ENCODE measurements around the gene SPON1.
A peak's percentile ranks its signal among the peaks of the same experiment; 100 is the strongest.

The SPON1 gene

GRCh38 chr11:14202251-14203196 is 240.0 kb downstream of the SPON1 start:
- DNase-seq: no peak

- DNase-seq: no peak
These were observed 240.8 kb downstream of the SPON1 start for GRCh38 chr11:14203321-14203720.

GRCh38 chr11:14212986-14213385 is 250.5 kb downstream of the SPON1 start:
- DNase-seq: no peak

DNA sequence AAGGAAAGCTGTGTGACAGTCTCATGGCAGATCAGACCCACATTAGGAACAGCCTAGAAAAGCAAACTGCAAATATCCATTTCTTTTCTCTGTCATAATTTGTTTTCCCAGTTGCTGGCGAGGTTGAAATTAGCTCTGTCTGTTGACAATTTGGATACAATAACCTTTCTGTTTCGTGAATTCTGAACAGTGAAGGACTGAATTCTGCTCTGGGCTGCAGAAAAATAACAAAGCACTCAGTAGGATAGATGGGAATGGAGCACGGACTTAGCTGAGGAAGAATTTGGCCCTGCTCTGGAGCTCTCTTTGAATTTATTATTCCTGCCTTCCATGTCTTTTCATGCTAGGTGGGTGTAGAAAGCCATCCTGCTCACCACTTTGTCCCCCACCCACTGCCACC is 256.2 kb downstream of the SPON1 start:
- DNase-seq: no peak

GRCh38 chr11:14223636-14224288 is 261.2 kb downstream of the SPON1 start:
- DNase-seq: no peak

DNA sequence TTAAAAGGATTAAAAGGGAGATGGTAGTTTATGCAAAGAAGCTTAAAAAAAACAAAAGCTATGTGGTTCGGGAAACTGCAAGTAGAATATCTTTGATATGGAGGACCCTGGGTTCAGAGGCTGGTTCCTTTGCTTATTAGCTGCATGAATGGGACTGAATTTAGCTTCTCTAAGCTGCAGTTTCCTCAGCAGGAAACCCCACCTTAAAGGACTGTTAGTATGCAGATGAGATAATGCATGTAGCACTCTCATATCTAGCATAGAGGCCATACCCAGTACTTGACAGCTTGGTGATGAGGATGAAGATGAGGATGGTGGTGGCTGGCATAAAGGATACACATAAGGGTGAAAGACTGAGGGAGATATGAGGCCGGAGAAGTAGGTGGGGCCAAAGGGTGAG is 261.9 kb downstream of the SPON1 start:
- DNase-seq: no peak

DNA sequence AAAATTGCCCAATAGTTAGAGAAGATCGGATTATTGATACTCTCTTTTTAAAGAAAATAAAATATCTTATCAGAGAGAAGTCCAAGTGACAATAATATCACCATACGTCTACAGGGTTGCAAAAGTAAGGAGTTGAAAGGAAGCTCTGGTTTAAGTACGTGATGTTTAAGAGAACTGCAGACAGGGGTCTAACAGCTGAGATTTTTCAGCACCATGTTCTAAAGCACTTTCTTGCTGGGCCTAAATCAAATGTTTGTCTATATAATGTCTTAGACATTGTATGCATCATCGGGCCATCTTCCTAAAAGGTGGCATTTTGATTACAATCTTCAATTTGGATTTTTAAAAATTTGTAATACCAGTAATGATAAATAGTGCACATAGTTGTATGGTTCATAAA is 263.1 kb downstream of the SPON1 start:
- DNase-seq: no peak

DNA sequence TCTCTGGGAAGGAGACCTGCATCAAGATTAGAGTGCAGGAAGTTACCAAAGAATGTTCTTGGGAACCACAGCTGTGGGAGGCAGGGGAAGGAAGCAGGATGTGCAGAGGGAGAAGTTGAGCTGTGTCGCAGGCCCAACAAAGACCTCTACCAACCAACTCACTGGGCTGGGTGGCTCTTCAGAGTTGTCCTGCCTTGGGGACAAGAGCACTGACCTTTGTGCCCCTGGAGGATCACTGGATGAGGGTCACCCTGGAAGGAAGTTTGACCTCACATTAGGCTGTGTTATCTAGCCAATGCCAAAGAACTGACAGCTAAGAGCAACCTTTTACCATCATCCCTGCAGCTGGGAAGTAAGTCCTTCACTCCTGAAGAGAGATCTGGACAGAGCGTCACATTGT is 265.8 kb downstream of the SPON1 start:
- DNase-seq: no peak

DNA sequence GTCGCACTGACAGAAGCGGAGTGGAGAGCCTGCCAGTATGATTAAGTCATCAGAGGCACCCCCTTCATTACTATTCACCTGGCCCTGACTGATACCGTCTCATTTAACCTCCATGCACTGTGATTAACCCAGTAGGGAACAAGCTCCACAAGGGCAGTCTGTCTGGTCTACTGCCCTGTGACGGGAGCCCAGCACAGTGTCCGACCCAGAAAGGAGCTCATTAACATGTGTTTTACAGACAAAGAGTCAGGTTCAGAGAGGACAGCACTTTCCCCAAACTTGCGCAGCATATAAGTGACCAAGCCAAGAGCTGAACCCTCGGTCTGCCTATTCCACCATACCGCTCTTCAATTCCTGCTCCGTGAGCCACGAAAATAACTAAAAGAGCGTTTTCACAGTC is 266.9 kb downstream of the SPON1 start:
- no peak for DNase-seq

DNA sequence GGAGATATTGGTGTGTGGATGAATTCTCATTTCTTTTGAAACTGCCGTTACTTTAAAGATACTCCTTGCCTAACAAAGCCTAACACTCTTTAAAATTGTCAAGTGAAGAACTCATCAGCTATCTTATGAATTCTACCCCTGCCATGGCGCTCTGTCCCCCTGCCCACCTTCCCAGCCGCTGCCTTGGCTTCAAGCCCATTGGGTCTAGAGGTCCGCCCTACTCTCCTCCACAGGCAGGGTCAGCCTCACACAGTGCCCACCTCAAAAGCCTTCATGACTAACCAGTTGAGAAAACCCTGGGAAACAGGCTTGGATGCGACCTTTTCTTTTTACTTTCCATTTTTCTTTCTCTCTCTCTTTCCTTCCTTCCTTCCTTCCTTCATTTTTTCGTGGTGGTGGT is 267.9 kb downstream of the SPON1 start:
- DNase-seq: no peak

DNA sequence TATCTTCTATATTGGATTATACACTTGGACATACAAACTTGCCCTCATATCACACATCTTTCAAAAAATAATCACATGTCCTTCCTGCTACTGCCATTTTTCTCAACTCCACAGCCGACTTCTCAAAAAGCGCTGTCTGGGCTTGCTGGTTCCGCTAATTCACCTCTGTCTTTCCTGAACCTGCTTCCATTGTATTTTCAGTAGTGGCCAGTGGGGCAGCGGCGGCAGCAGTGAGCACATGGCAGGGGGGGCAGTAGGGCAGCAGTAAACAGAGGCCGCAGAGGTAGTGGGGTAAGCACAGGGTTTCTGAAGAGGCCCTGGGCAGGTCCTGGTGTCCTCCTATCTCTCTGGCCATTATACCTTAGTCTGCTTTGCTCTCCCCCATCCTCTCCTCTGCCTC is 270.1 kb downstream of the SPON1 start:
- no peak for DNase-seq

- DNase-seq: no peak
These were observed 271.9 kb downstream of the SPON1 start for GRCh38 chr11:14234446-14234845.

DNA sequence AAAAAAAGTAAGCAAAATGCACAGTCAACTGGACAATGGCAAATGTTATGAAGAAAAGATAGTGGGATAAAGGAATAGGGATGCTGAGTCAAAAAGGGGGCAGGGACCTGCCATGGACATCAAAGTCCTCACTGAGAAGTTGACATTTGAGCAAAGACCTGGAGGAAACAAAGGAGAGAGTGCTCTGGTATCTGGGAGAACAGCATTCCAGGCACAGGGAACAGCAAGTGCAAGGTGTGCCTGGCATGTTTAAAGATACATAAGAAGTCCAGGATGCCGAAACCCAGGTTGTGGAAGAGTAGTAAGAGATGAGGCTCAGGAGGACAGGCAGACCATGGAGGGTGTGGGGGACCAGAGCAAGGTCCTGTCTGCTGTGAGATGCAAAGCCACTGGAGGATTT is 273.2 kb downstream of the SPON1 start:
- DNase-seq: no peak

- no peak for DNase-seq
These were observed 275.0 kb downstream of the SPON1 start for GRCh38 chr11:14237444-14237961.

DNA sequence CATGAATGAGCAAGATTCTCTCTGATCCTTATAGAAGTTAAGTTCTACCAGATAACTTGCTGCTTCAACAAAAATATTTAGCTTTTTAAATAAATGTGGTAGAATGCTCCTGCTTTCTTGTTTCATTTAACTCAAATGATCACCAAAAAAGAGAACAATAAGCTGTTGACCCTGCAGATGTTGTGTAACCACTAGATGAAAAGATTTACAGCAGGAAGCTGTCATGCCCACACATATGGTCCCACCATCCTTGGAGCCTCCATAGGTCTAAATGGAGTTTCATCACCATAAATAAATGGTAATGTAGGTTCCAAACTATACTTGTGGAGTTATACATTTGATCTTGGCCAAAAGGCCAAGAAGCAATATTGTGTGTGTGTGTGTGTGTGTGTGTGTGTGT is 277.7 kb downstream of the SPON1 start:
- DNase-seq: no peak

GRCh38 chr11:14240951-14241350 is 278.4 kb downstream of the SPON1 start:
- DNase-seq: no peak

DNA sequence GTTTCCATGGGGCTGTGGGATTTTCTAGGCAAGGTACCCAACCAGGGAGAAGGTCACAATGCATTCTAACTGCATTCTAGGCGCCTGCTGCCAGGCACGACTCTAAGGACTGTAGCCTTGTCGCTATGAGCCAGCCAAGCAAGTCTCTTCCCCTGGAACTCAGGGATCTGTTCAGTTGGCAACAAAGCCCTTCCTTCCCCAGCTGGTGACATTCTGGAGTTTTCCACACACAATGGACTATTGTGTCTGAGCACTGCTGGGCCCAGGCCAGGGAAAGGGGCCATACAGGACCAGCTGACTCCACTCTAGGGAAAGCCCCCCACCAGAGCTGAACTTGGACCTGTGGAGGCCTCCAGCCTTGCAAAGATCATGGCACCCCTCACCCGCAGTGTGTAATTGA is 279.7 kb downstream of the SPON1 start:
- no peak for DNase-seq

DNA sequence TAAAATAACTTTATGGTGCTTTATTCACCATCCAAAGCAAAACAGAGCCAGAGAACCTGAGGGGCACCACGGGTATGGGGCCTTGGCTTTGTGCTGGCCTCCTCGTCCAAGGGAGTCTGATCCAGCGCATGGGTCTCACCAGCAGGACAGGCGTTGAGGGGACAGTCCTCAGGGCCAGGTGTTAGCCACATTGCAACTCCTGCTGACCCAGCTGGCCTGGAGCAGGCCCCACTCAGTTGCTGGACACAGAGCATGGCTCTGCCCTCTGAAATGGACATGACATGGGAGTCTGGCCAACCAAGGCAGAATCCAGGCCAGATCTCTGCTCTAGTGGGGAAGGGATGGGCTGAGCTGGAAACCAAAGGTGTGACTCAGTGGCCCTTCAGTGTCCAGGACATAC is 280.2 kb downstream of the SPON1 start:
- no peak for DNase-seq

DNA sequence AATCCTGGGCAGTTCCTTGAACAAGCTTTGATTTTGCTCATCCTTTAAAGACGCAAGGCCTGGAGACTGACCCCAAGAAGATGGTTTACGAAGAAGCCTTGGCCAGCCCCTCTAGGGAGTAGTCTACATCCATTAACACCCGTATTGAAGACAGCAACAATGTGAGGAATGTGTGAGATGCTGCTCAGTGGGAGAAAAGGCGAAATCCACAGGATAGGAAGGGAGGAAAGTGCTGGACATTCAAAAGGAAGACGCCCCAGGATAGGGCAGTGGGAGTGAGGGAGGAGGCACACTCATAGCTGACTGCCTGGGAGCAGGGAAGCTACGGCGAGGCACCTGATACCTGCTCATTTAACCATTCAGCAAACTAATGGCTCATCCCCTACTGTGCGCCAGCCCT is 282.4 kb downstream of the SPON1 start:
- no peak for DNase-seq

DNA sequence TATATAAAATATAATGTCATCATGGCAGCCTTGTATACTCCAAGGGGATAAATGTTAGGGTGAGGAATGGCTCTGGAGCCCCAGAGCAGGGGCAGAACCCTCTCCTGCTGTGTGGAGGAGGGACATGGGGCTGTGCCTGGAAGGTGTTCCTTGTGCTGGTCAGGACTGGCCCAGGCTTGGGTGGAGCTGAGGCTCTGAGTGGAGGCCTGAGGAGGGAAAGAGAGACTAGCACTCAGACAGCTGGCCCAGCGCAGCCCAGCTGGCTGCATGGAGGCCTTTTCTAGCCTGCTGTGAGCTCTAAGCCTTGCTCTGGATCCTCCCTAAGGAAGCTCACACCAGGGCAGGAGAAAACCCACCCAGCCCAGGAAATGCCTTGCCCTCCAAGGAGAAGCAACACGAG is 282.9 kb downstream of the SPON1 start:
- no peak for DNase-seq

DNA sequence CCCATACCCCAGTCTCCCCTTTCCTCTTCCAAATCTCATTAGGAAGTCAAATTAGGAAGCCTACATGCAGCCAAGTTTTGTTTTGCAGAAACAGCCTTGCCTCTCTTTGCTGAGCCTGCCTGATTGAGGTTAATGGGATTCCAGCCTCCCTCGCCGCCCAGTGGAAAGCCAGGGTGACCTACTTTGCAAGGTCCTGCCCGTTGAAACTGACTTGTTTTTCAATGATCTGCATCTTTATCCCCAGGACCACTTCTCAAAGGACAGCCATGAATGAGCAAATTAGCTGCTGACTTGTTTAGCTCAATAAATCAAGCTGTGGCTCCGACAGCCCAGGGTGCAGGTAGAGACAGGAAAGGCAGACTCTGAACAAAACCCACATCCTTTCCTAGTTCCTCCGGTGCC is 286.1 kb downstream of the SPON1 start:
- no peak for DNase-seq

GRCh38 chr11:14249121-14249963 is 286.8 kb downstream of the SPON1 start:
- peak; percentile 38 for DNase-seq

GRCh38 chr11:14251754-14252153 is 289.2 kb downstream of the SPON1 start:
- no peak for DNase-seq

All from NCI-H2029 treated with DMSO at 0.1 percent for 48 hours (cell line).